Measurements from ENCODE around the gene CUL2.

- TF ChIP-seq CTCF (IDR thresholded peaks at IDR 0.05; ENCODE audit: poor library complexity) (no peak), EZH2 (IDR thresholded peaks at IDR 0.05; ENCODE audit: borderline replicate concordance) (no peak)
Observed at GRCh38 chr10:35043796-35044344, 46.3 kb downstream of the CUL2 start.

All from hepatocyte (in vitro differentiated cells).